NCI-H1436 (cell line): Measurements from ENCODE around the gene NOP10.
"Not testable (repeated sequence)": the region's sequence is repeated elsewhere in the genome, so short reads cannot be mapped to it uniquely, and the experiment has no call there.

Experiments
- DNase-seq: peaks from one replicate; lab custom pipeline; 2025; lab: John Stamatoyannopoulos, UW

NOP10 gene

DNA sequence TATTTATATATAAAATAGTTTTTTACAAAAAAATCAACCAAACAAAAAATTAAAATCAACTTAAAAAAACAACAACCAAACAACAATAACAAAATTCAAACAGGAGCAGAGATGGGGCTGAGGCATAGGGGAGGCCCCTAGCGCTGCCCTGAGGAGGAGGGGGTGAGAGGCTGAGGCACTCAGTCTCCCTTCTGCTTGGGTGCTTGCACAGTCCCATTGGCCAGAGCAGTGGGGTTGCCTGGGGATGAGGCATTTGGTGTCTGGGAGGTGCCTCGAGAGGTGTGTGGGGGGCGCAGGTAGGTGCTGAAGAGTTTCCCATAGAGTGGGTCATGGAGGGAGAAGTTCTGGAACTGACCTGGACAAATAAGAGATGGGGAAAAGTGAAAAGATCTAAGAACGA lies 16.0 kb upstream of the NOP10 start:
- DNase-seq = no peak

DNA sequence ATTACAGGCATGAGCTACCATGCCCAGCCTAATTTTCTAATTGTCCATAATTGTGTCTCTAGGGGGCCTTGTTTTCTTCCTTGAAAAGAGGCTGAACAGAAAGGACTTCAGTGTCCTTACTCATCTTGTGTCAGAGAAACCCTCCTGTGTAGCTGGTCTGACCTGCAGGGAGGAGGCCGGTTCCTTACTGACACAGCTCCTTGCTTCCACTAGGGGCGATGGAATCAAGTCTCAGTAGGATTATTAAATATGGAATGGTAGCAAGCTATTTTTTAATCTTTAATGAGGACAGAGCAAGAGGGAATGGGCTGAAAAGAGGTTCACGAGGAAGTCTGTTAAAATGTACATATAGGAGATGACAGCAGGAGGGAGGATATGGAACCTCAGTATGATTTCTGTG lies 15.4 kb upstream of the NOP10 start:
- DNase-seq = no peak

DNA sequence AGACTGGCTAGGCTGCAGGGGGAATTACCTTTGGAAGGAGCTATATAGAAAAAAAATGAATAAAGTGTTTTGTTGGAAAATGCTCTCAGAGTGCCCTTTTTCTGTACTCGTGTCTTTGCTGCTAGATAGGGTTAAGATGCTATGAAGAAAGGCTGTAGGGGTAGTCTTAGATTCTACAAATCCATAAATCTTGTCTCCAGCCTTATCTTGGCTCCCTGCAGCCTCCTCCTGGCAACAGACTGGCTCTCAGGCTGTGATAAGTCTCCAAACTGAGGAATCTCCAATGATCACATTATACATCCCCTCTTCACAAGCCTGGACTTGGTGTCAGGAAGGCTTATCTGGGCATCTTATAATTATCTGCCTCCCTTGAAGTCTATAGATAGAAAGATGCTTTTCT lies 14.7 kb upstream of the NOP10 start:
- DNase-seq = no peak

DNA sequence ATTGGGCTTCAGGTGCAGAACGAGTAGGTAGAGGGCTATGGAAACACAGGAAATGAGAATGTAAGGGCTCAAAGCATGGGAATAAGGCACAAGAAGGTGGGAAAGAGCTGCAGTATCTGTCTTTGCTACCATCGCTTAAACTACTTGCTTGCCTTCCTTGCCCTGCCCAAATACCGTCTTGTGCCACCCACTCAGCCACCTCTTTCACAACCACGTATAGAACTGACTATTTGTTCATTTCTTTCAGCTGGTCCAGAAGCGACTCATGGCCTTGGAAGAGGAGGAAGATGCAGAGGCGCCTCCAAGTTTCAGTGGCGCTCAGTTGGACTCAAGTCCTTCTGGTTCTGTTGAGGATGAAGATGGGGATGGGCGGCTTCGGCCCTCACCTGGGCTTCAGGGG lies 12.3 kb upstream of the NOP10 start:
- no peak for DNase-seq

DNA sequence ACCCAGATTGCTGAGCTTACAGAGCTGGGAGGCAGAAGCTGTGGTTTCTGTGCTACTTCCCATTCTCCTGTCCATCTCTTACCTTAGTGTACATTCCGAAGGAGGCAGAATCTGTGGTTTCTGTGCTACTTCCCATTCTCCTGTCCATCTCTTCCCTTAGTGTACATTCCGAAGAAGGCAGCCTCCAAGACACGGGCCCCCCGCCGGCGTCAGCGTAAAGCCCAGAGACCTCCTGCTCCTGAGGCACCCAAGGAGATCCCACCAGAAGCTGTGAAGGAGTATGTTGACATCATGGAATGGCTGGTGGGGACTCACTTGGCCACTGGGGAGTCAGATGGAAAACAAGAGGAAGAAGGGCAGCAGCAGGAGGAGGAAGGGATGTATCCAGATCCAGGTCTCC lies 11.3 kb upstream of the NOP10 start:
- no peak for DNase-seq

DNA sequence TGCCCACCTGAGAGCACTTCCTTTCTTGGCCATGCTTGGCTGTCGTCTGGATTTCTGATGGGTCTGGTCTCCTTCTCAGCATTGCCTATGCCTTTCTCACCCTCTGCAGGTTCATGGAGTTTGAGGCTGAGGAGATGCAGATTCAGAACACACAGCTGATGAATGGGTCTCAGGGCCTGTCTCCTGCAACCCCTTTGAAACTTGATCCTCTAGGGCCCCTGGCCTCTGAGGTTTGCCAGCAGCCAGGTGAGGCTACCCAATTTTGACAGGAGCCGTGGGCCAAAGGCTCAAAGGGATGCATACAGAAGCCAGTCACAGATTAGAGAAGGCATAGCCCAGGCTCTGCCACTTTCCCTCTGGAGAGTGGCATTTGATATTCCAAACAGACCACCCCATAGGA lies 10.7 kb upstream of the NOP10 start:
- DNase-seq = no peak

DNA sequence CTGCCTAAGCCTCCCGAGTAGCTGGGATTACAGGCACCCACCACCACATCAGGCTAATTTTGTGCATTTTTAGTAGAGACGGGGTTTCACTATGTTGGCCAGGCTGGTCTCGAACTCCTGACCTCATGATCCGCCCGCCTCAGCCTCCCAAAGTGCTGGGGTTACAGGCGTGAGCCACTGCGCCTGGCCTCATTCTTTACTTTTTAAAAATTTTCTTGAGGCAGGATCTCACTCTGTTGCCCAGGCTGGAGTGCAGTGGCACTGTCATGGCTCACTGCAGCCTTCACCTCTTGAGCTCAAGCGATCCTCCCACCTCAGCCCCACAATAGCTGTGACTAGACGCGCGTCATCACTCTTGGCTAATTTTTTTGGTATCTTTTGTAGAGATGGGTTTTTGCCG lies 10.1 kb upstream of the NOP10 start:
- DNase-seq = not testable (repeated sequence)

DNA sequence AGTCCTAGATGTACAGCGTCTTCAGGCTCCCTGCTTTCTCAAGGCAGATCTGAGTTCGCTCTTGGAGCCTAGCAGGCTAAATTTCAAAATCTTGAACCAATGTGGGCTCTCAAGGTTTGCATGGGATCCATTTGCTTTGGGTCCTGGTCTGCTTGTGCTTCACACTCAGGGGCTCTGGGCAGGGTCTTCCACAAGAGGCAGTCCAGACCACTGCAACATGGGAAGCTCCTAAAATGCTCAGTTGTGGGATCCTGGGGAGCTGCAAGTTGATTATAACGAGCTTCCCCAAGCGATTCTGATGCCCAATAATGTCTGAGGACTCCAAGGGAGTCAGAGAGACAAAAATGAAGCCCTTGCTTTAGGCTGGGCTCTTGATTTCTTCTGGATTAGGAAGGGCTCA lies 6.8 kb upstream of the NOP10 start:
- no peak for DNase-seq

DNA sequence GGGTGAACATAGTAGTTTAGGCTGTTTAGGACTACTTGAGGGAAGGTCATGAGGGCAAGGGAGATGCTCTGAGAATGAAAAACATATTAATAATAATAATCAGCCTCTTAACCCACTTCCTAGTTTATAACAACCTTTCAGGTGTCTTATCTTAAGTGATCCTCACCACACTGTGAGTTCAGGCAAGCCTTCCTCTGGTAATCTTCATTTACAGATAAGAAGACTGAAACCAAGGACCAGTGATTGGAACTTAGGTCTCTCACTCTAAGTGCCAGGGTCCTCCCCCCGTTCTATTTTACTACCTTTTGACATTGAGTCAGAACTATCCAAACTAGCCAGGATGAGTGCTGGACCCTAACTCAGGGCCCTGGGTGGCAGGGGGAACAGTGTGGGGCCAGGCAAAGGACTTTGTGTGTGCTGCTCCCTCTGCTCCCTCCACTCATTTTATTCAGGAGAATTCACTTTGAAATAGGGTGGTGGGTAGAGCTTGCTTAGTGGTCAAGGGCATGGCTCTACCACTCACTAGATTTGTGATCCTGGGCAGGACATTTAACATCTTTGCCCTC lies 5.9 kb upstream of the NOP10 start:
- DNase-seq = no peak

DNA sequence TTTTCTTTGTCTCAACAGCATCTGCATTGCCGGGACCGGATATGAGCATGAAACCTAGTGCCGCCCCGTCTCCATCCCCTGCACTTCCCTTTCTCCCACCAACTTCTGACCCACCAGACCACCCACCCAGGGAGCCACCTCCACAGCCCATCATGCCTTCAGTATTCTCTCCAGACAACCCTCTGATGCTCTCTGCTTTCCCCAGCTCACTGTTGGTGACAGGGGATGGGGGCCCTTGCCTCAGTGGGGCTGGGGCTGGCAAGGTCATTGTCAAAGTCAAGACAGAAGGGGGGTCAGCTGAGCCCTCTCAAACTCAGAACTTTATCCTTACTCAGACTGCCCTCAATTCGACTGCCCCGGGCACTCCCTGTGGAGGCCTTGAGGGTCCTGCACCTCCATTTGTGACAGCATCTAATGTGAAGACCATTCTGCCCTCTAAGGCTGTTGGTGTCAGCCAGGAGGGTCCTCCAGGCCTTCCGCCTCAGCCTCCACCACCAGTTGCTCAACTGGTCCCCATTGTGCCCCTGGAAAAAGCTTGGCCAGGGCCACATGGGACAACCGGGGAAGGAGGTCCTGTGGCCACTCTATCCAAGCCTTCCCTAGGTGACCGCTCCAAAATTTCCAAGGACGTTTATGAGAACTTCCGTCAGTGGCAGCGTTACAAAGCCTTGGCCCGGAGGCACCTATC lies 5.2 kb upstream of the NOP10 start:
- no peak for DNase-seq

DNA sequence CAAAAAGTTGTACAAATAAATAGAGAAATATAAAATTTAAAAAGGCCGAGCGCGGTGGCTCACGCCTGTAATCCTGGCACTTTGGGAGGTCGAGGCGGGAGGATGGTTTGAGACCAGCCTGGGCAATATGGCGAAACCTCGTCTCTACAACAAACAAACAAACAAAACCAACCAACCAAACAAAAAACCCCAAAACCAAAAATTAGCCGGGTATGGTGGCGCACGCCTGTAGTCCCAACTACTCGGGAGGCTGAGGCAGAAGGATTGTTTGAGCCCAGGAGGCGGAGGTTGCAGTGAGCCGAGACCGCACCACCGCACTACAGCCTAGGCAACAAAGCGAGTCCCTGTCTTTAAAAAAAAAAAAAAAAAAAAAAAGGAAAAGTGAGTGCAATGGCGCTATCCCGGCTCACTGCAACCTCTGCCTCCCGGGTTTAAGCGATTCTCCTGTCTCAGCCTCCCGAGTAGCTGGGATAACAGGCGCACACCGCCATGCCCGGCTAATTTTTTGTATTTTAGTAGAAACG lies 661 bp downstream of the NOP10 start:
- DNase-seq = not testable (repeated sequence)

DNA sequence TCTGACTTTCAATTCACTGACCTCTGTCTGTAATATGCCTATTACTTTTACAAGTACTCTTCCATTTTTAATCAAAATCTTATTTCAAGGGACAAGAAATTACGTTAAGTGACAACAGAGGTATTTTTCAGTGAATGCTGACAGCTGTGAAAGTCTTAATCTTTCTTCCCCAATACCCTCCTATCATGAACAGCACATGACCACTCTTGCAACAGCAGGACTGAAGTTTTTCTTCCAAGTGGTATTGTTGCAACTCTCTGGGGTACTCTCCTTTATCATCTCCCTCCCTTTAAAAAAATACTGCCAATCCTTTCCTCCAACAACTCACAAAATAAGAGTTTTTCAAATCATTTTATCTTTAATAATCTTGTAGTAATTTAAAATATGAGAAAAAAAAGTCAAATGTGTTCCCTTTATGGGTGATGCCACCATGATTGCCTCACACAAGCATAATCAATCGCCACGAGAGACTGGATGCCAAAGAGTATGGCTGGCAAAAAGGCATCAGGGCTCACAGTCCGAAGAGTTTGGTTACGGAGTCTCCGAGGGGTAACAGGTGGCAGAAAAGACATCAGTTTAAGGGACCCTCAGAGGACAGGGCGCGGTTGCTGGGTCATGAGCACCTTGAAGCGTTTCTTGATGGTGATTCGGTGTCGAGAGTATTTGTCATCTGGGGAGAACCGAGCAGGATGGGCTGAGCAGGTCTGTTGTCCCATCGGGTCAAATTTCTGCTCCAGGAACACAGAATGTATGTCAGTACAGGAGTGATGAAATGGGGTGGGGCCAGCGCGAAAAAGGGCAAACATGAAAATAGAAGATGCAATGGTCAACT lies 1.3 kb downstream of the NOP10 start:
- no peak for DNase-seq

DNA sequence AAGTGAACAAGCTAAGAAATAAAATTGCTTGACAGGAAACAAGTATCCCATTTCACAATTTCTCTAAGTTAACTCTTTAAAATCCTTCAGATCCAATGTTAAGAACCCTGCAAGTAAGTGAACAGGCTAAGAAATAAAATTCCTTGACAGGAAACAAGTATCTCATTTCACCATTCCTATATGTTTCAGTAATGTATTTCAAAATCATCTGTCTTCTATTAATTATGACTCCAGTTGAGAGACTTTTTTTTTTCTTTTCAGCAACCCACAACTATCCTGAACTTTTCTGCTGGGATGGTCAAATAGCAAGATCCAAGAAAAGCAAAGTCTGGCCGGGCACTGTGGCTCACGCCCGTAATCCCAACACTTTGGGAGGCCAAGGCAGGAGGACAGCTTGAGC lies 3.0 kb downstream of the NOP10 start:
- no peak for DNase-seq

DNA sequence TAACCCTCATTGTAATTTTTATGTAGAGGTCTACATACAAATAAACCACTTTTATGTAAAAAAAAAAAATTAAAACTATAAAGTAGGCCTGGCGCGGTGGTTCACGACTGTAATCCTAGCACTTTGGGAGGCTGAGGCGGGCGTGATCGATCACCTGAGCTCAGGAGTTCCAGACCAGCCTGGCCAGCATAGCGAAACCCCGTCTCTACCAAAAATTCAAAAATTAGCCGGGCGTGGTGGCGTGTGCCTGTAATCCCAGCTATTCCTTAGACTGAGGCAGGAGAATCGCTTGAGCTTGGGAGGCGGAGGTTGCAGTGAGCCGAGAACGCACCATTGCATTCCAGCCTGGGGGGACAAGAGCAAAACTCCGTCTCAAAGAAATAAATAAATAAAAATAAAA lies 4.6 kb downstream of the NOP10 start:
- no peak for DNase-seq

DNA sequence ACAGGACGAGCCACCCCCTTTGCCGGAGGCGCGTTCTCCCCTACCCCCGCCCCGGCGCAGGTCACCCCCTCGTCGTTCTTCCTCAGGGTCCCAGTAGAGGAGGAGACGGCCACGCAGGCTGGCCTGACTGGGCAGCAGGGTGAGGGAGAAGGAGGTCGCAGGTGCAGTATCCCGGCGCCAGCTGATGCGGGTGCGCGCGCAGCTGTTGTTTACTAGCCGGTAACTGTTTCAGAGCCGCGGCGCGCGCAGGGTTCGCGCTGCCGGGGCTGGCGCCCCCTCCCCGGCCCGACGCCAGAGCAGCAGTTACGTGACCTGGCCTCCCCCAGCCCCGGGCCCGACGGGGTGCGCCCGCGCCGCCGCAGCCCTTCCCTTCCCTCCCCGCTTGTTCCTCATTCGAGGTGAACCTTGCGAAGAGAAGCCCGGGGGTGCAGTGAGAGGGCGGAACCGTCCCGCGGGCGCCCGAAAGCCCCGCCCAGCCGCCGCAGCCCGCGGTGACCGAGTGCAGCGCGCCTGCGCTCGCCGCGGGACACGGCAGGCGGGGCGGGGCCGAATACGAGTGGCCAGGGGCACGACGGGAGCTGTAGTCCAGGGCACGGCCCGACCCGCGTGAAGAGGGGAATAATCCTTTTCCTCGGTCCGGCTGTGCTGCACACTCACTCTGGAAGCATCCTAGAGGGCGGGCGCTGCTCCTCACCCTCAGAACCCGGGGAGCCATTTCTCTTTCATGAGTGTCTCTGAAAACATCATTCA lies 5.2 kb downstream of the NOP10 start, which contains the start of gene SLC12A6:
SLC12A6 (minus strand) TSS at position 225 of the 750 bp plus-strand sequence. CDS start 1,101 bp downstream, outside the sequence.
- peak; percentile 74 for DNase-seq

DNA sequence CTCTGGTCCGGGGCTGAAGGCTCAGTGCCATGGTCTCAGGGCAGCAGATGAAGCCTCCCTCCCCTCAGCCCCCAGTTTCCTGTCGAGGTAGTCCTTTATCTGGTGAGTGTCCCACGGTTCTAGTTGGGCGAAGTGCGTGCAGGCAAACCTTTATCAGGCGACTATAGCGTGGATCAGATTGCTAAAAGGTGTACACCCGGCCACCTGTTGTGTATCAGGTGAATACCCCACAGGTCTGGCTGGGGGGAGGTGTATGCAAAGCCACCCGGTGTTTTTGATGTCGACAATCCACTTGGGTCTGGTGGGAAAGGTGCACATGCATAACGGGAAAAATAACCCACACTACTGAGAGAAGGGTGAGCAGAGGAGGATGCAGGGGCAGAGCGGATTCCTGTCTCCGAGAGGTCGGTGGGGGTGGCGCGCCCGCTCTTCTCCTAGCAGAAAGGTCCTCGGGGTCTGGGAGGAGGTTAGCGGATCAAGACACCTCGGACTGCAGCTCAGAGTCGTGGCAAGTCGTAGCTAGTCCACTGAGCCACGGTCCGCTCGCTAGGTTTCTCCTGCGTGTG lies 5.9 kb downstream of the NOP10 start:
- no peak for DNase-seq

DNA sequence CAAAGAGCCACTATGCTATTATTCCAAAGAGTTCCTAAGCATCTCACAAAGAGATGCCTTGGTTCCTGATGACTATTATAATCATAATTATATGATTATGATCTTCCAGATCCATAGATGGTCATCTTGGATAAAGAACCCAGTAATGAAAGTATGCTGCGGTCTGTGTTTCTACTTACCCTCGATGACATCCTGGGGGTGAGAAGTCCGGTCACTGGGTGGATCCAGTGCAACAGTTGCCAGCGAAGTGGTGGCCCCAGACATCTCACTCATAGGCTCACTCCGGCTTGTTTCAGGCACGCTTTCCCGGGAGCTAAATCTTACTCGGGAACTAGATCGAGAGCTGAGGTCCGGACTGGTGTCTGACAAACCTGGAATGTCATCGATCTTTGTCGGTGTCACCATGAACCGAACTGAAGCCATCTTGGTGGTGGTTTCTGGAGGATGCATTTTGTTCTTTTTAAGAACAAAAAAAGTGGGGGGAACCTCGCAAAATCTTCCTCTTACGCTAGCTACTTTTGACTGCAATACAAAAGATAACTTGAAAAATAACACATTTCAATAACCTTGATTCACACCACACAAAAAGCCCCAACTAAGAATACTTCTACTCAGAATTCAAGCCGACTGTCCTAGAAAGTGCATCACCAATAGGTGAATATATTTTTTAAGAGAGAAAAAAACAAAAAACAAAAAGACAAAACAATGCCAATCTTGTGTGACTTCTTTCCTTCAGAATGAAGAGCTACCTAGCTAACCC lies 6.5 kb downstream of the NOP10 start:
- DNase-seq = no peak

DNA sequence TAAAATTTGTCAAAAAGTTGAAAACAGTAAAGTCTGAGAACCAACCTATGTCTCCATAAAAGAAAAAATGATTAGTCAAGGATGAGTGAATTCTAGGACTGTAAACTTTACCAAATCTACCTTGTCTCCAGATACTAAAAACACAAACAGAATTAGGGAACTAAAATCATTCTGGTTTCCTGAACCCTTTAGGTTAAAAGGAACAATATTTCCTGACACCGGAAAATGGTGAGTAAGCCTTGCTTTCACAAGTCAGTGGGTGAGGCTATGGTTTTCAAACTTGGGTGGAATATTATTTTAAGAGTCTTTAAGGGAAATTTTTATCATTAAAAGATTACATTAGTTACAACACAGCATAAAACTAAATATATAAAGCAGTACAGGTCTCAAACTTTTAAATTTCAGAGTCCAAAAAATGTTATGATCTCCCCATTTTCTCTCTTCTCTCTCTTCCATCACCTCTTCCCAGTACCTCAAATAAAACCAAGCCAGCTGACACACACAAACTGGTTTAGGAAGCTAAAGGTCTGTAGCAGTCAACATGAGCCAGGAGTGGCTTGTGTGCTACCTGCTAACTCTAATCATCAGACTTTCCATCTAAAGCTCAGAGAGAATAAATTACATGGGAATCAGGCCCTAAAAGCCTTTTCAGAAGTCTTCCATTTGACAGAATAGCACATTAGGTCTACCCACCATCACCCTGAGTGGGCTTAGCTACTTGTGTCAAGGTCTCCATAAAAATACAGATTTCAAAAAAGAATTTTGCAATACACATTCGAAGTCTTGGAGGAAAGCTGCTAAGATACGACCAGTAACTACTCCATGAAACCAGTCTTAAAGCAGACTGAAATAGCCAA lies 7.5 kb downstream of the NOP10 start:
- no peak for DNase-seq

DNA sequence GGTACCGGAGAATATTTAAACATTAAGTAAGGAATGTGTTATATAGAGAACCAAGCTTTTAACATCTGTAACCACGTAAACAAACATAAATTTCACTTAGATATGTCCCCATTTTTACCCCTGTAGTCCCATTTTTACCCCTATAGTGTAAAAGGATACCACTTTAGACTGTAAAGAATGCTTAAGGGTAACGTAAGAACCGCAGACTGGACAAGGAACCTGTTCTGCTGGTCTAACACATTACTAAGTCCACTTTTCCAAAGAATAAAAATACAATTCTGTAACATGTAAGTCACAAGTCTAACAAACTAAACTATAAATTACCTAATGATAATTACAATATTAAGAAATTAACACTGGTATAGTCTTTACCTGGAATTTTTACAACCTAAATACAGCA lies 8.3 kb downstream of the NOP10 start:
- no peak for DNase-seq

DNA sequence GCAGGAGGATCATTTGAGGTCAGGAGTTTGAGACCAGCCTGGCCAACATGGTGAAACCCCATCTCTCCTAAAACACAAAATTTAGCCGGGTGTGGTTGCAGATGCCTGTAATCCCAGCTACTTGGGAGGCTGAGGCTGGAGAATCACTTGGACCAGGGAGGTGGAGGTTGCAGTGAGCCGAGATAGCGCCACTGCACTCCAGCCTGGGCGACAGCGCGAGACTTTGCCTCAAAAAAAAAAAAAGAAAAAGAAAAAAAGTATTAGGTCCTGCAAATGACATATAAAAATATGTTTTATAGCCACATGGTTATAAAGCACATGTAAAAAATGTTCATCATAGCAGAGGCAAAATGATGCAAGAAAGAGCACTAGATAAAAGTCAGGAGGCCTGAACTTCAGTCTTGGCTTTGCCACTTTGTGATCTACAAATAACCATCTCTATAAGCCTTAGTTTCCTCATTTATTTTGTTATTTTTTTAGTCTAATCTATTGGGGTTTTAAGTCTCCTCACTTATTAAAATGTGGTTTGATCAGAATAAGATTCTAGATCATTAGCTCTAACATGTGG lies 10.3 kb downstream of the NOP10 start:
- no peak for DNase-seq
